Astrocyte (in vitro differentiated cells and primary cell): ENCODE results near the gene ARHGEF10L. TPM values are rescaled to one million over a fixed set of nuclear protein-coding genes. Genes with fewer than 3 reads are reported as not detected.

Experiments used
- DNase-seq: peaks from one replicate; pipeline ENCODE4 v3.0.0-alpha.2; 2010; ENCODE audit warnings: low read depth
- FAIRE-seq: peaks from 2 replicates; lab custom pipeline; 2011; peaks lifted over from hg19 to GRCh38; lab: Jason Lieb, UNC
- H2AFZ ChIP-seq: 2 replicates; pipeline ENCODE4 v1.6.0; 2012; ENCODE audit warnings: low read depth, low read length, inconsistent platforms
- H3K27ac ChIP-seq: 2 replicates; pipeline ENCODE4 v1.5.1; 2011; ENCODE audit warnings: low read depth, low read length, inconsistent platforms
- H3K27me3 ChIP-seq: 2 replicates; pipeline ENCODE4 v1.6.0; 2011; ENCODE audit warnings: low read length, inconsistent platforms; ENCODE audit not compliant: insufficient read depth
- H3K36me3 ChIP-seq: 2 replicates; pipeline ENCODE4 v1.5.1; 2011; ENCODE audit warnings: low read length, inconsistent platforms; ENCODE audit not compliant: insufficient read depth
- H3K4me1 ChIP-seq: 2 replicates; pipeline ENCODE4 v1.5.1; 2011; ENCODE audit warnings: low read length, inconsistent platforms; ENCODE audit not compliant: insufficient read depth
- H3K4me2 ChIP-seq: 2 replicates; pipeline ENCODE4 v1.6.0; 2012; ENCODE audit warnings: low read length, inconsistent platforms
- H3K4me3 ChIP-seq: 2 replicates; pipeline ENCODE4 v1.5.1; 2011; ENCODE audit warnings: low read depth, mild to moderate bottlenecking, low read length, inconsistent platforms; ENCODE audit not compliant: insufficient read depth
- H3K79me2 ChIP-seq: 2 replicates; pipeline ENCODE4 v1.6.0; 2012; ENCODE audit warnings: mild to moderate bottlenecking, low read length, inconsistent platforms; ENCODE audit not compliant: insufficient read depth
- H3K9ac ChIP-seq: 2 replicates; pipeline ENCODE4 v1.6.0; 2012; ENCODE audit warnings: mild to moderate bottlenecking, low read length, inconsistent platforms
- H3K9me3 ChIP-seq: 2 replicates; pipeline ENCODE4 v1.5.1; 2012; ENCODE audit warnings: low read depth, mild to moderate bottlenecking, low read length, inconsistent platforms; ENCODE audit not compliant: insufficient read depth
- H4K20me1 ChIP-seq: 2 replicates; pipeline ENCODE4 v1.6.0; 2012; ENCODE audit warnings: low read length, inconsistent platforms; ENCODE audit not compliant: insufficient read depth
- H3K27ac Mint-ChIP-seq: one replicate; pipeline ENCODE4 v1.8.0; 2021; ENCODE audit warnings: mild to moderate bottlenecking, mixed read lengths; ENCODE audit not compliant: unreplicated experiment
- H3K27me3 Mint-ChIP-seq: one replicate; pipeline ENCODE4 v1.8.0; 2021; ENCODE audit warnings: low read depth, mixed read lengths; ENCODE audit not compliant: unreplicated experiment
- H3K36me3 Mint-ChIP-seq: one replicate; pipeline ENCODE4 v1.8.0; 2021; ENCODE audit warnings: low read depth, mixed read lengths; ENCODE audit not compliant: unreplicated experiment
- H3K4me1 Mint-ChIP-seq: one replicate; pipeline ENCODE4 v1.8.0; 2021; ENCODE audit warnings: low read depth, mixed read lengths; ENCODE audit not compliant: unreplicated experiment
- H3K4me3 Mint-ChIP-seq: one replicate; pipeline ENCODE4 v1.8.0; 2021; ENCODE audit warnings: mild to moderate bottlenecking, moderate library complexity, mixed read lengths; ENCODE audit not compliant: unreplicated experiment
- H3K9me3 Mint-ChIP-seq: one replicate; pipeline ENCODE4 v1.8.0; 2021; ENCODE audit warnings: mild to moderate bottlenecking, mixed read lengths; ENCODE audit not compliant: unreplicated experiment
- CTCF ChIP-seq: IDR thresholded peaks from 2 replicates; pipeline ENCODE4 v1.5.1; 2011; ENCODE audit warnings: low read depth, mild to moderate bottlenecking, inconsistent platforms, low read length, moderate library complexity; ENCODE audit not compliant: insufficient read depth
- EZH2 ChIP-seq: IDR thresholded peaks from 2 replicates; pipeline ENCODE4 v1.6.1; 2012; ENCODE audit warnings: mild to moderate bottlenecking, low read length, inconsistent platforms; ENCODE audit not compliant: insufficient read depth
- total RNA-seq: library from RNA; stranded (reverse); gene quantifications from 2 replicates; pipeline ENCODE4 v1.2.1, GENCODE V29; 2021

ARHGEF10L gene
- total RNA-seq, 1 donor from 2014 or later, result 14.2 TPM

GRCh38 chr1:17620448-17620847 is 81.0 kb downstream of the ARHGEF10L start:
- Histone ChIP-seq H3K36me3 (no peaks in the 10 kb centered on the region), H2AFZ (no peak overlapping the region), H3K4me2 (no peak overlapping the region), H4K20me1 (peaks cover 9% of the 10 kb centered on the region), H3K9me3 (no peaks in the 10 kb centered on the region), H3K4me3 (no peak overlapping the region), H3K9ac (no peak overlapping the region), H3K27ac (no peak overlapping the region), H3K27me3 (no peaks in the 10 kb centered on the region), H3K79me2 (no peaks in the 10 kb centered on the region), H3K4me1 (peaks cover 20% of the 10 kb centered on the region)
- Mint-ChIP-seq H3K36me3 (peaks cover 16% of the 10 kb centered on the region), H3K4me3 (no peak overlapping the region), H3K27me3 (peaks cover 1% of the 10 kb centered on the region), H3K27ac (peak overlapping the region; percentile 58), H3K4me1 (peaks cover 13% of the 10 kb centered on the region), H3K9me3 (peaks cover 2% of the 10 kb centered on the region)
- DNase-seq (no peak), FAIRE-seq (no peak)
- TF ChIP-seq EZH2 (no peak), CTCF (no peak)

GRCh38 chr1:17621691-17622090 is 82.2 kb downstream of the ARHGEF10L start:
- Mint-ChIP-seq H3K4me3 (no peak overlapping the region), H3K4me1 (peaks cover 11% of the 10 kb centered on the region), H3K27ac (no peak overlapping the region), H3K36me3 (peaks cover 17% of the 10 kb centered on the region), H3K9me3 (peaks cover 2% of the 10 kb centered on the region), H3K27me3 (no peaks in the 10 kb centered on the region)
- Histone ChIP-seq H3K79me2 (no peaks in the 10 kb centered on the region), H2AFZ (no peak overlapping the region), H3K4me2 (no peak overlapping the region), H3K4me3 (no peak overlapping the region), H3K27me3 (no peaks in the 10 kb centered on the region), H3K9me3 (no peaks in the 10 kb centered on the region), H3K9ac (no peak overlapping the region), H3K27ac (no peak overlapping the region), H3K4me1 (peaks cover 20% of the 10 kb centered on the region), H4K20me1 (peaks cover 9% of the 10 kb centered on the region), H3K36me3 (no peaks in the 10 kb centered on the region)
- FAIRE-seq (no peak), DNase-seq (no peak)
- TF ChIP-seq EZH2 (no peak), CTCF (no peak)

GRCh38 chr1:17622823-17623222 is 83.3 kb downstream of the ARHGEF10L start:
- Mint-ChIP-seq H3K27ac (no peak overlapping the region), H3K4me1 (peaks cover 9% of the 10 kb centered on the region), H3K27me3 (no peaks in the 10 kb centered on the region), H3K4me3 (no peak overlapping the region), H3K9me3 (peaks cover 2% of the 10 kb centered on the region), H3K36me3 (peaks cover 17% of the 10 kb centered on the region)
- no peak overlapping the region for H3K4me3 ChIP-seq
- H3K27me3 ChIP-seq, result no peaks in the 10 kb centered on the region
- no peaks in the 10 kb centered on the region for H3K79me2 ChIP-seq
- DNase-seq (no peak), FAIRE-seq (no peak)
- H3K4me1 ChIP-seq, result peaks cover 17% of the 10 kb centered on the region
- no peak overlapping the region for H2AFZ ChIP-seq
- H3K4me2 ChIP-seq, result no peak overlapping the region
- no peaks in the 10 kb centered on the region for H3K9me3 ChIP-seq
- peaks cover 9% of the 10 kb centered on the region for H4K20me1 ChIP-seq
- no peaks in the 10 kb centered on the region for H3K36me3 ChIP-seq
- H3K9ac ChIP-seq, result no peak overlapping the region
- H3K27ac ChIP-seq, result no peak overlapping the region
- TF ChIP-seq CTCF, result no peak
- no peak for TF ChIP-seq EZH2
